Heart left ventricle (tissue), 13 donors: ENCODE data around the gene RDH14.

Source experiments
- CTCF ChIP-seq, 12 donors: fragments of 200-600 bp; sonication (generic) in 4 of 12; IDR thresholded peaks; one replicate each; pipeline versions ENCODE4 v1.5.0 to v1.8.0; 2018 to 2022; ENCODE audit warnings: antibody characterized with exemption in 12 of 12, mild to moderate bottlenecking in 5 of 12
- POLR2A ChIP-seq, 2 donors: fragments of 450-650 bp; IDR thresholded peaks; one replicate each; pipeline ENCODE4 v1.6.1; 2017; ENCODE audit warnings: antibody characterized with exemption in 2 of 2, mild to moderate bottlenecking in 2 of 2, moderate library complexity in 2 of 2
- donor health status: ischemic (EF 13 %, LVEDD 7.1; RV severe dilation, severe dysfunction).
- donor health status: DM: no; HTN: yes; CAD: no.
- donor health status: DM: no; HTN: no; CAD: no.
- donor health status: ischemic (EF 25% LVEDD 6.9; RV normal size, moderate dysfunction).
- donor health status: ischemic (EF 25% LVEDD 5.7; RV mildly dilated, moderate dysfunction).
- donor health status: ischemic (EF 35%, LVEDD 5.7; RV mildly dilated, moderate dysfunction).
- donor health status: nonischemic (EF 11% LVEDD 7.7; RV severe dilation, severe dysfunction).
- donor health status: DM: yes; HTN: yes; CAD: no.
- donor health status: PGD.
- donor health status: ischemic (EF 29% LVEDD 5.4; RV normal size, mild dysfunction).
- donor health status: nonischemic (EF 23%, LVEDD 6.1; RV moderate dilation, normal function).

GRCh38 chr2:18584608-18584954, 24.1 kb upstream of the RDH14 start:
- TF ChIP-seq CTCF (IDR thresholded peaks at IDR 0.05): no peak
- TF ChIP-seq POLR2A (IDR thresholded peaks at IDR 0.05): no peak
